Endothelial cell of umbilical vein (primary cell): ENCODE measurements around the gene NUMA1.

ENCODE experiments used
- CTCF ChIP-seq, 2 donors: IDR thresholded peaks; 1 replicate in 1 of 2; 2 replicates in 1 of 2; pipeline ENCODE4 v1.5.1; 2011; ENCODE audit warnings: low read length in 2 of 2, mild to moderate bottlenecking in 2 of 2, moderate library complexity in 2 of 2, control low read depth in 1 of 2, inconsistent platforms in 1 of 2, low read depth in 1 of 2; ENCODE audit not compliant: insufficient read depth in 1 of 2; ENCODE audit errors: extremely low read depth in 1 of 2
- EZH2 ChIP-seq: IDR thresholded peaks from 2 replicates; pipeline ENCODE4 v1.6.1; 2012; ENCODE audit warnings: borderline replicate concordance, low read depth, mild to moderate bottlenecking, moderate library complexity, low read length, inconsistent platforms; ENCODE audit not compliant: severe bottlenecking
- GATA2 ChIP-seq: IDR thresholded peaks from 2 replicates; pipeline ENCODE4 v1.7.0; 2011; ENCODE audit warnings: low read depth, mild to moderate bottlenecking, moderate library complexity, mixed read lengths, low read length; ENCODE audit not compliant: insufficient read length, insufficient read depth
- JUN ChIP-seq: IDR thresholded peaks from 2 replicates; pipeline ENCODE4 v1.6.1; 2011; ENCODE audit warnings: borderline replicate concordance, low read depth; ENCODE audit not compliant: insufficient read length, insufficient read depth
- MAX ChIP-seq: IDR thresholded peaks from 2 replicates; pipeline ENCODE4 v1.6.1; 2011; ENCODE audit not compliant: insufficient read depth, insufficient read length
- POLR2A ChIP-seq: IDR thresholded peaks from 2 replicates; pipeline ENCODE4 v1.6.1; 2012; ENCODE audit warnings: low read depth, mild to moderate bottlenecking, control low read depth, low read length
- POLR2AphosphoS5 ChIP-seq: IDR thresholded peaks from 2 replicates; pipeline ENCODE4 v1.6.1; 2012; ENCODE audit warnings: low read depth, mild to moderate bottlenecking, control low read depth, low read length, moderate library complexity; ENCODE audit not compliant: insufficient read depth

- TF ChIP-seq CTCF (IDR thresholded peaks at IDR 0.05; ENCODE audit: extremely low read depth in 1 of 2, insufficient read depth in 1 of 2, low read depth in 1 of 2, low read length in 2 of 2) (no peak), POLR2A (no peak), JUN (no peak), POLR2AphosphoS5 (no peak), EZH2 (no peak), MAX (no peak), GATA2 (no peak)
Observed at GRCh38 chr11:72000202-72000867, 80.0 kb downstream of the NUMA1 start.
